C4-2B (cell line): ENCODE measurements around the gene CRABP1.

Experiments used
- ZFX ChIP-seq: fragments of 450-650 bp; IDR thresholded peaks from 2 replicates; pipeline ENCODE4 v1.6.1; 2017
- TF ChIP-seq, protein P1 (sequence below): fragments of 450-650 bp; conservative IDR thresholded peaks from 2 replicates; pipeline ENCODE4 v1.5.1; 2017; ENCODE audit warnings: mild to moderate bottlenecking

DNA sequence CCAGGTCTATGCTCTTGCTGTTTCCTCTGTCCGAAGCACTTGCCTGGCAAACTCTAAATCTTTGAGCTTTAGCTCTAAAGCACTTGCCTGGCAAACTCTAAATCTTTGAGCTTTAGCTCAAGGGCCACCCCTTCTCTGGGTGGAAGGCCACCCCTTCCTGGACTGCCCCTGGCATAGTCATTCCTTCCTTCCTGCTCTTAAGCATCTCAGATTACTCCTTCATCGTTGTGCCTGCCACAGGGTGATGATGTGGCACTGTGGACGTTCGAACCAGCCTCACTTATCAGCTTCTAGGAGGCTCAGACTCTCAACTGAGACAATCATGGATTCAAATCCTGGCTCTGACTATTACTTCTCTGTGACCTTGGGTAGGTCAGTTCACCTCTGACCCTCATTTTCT lies 10.5 kb upstream of the CRABP1 start:
- TF ChIP-seq, protein P1, sequence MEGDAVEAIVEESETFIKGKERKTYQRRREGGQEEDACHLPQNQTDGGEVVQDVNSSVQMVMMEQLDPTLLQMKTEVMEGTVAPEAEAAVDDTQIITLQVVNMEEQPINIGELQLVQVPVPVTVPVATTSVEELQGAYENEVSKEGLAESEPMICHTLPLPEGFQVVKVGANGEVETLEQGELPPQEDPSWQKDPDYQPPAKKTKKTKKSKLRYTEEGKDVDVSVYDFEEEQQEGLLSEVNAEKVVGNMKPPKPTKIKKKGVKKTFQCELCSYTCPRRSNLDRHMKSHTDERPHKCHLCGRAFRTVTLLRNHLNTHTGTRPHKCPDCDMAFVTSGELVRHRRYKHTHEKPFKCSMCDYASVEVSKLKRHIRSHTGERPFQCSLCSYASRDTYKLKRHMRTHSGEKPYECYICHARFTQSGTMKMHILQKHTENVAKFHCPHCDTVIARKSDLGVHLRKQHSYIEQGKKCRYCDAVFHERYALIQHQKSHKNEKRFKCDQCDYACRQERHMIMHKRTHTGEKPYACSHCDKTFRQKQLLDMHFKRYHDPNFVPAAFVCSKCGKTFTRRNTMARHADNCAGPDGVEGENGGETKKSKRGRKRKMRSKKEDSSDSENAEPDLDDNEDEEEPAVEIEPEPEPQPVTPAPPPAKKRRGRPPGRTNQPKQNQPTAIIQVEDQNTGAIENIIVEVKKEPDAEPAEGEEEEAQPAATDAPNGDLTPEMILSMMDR = no peak
- TF ChIP-seq ZFX = no peak
